SK-N-SH (cell line): ENCODE results near the gene TJP1. TPM values are rescaled to one million over a fixed set of nuclear protein-coding genes. Genes with fewer than 3 reads are reported as not detected.

Experiments
- CTCF ChIA-PET: fragments of 300-600, 350-600 bp; formaldehyde crosslinking; extraction: SDS; loops from one replicate; lab custom pipeline; 2021; lab: Yijun Ruan, JAX
- POLR2A ChIA-PET: fragments of 350-600 bp; sonication (Branson Sonifier 250); formaldehyde crosslinking; extraction: SDS; loops from one replicate; lab custom pipeline; 2020; ENCODE audit warnings: antibody characterized with exemption, inconsistent platforms; lab: Yijun Ruan, JAX
- DNase-seq: peaks from one replicate; pipeline ENCODE4 v3.0.0; 2012
- H2AFZ ChIP-seq: fragments of 200-600 bp; sonication (generic); 2 replicates; pipeline ENCODE4 v1.8.1; 2016; ENCODE audit warnings: antibody characterized with exemption, mild to moderate bottlenecking, low read depth
- H3F3A ChIP-seq: fragments of 200-600 bp; sonication (generic); replicated peaks from 2 replicates; pipeline ENCODE3; 2016; ENCODE audit warnings: antibody characterized with exemption, mild to moderate bottlenecking; ENCODE audit not compliant: insufficient read depth
- H3K27ac ChIP-seq, 2 experiments: fragments of 200-500 bp in 1 of 2; fragments of 200-600 bp in 1 of 2; sonication (Bioruptor generic) in 1 of 2; sonication (generic), shearing (Covaris generic) in 1 of 2; 2 replicates each; pipeline versions ENCODE4 v1.5.1 to v1.6.1; 2014 to 2016; ENCODE audit warnings: low read depth in 2 of 2, inconsistent platforms in 1 of 2, low read length in 1 of 2, mild to moderate bottlenecking in 1 of 2, mixed read lengths in 1 of 2
- H3K27me3 ChIP-seq: fragments of 200-600 bp; sonication (generic), shearing (Covaris generic); 2 replicates; pipeline ENCODE4 v1.6.1; 2016; ENCODE audit warnings: mixed run types; ENCODE audit not compliant: insufficient read depth
- H3K36me3 ChIP-seq, 2 experiments: fragments of 200-500 bp in 1 of 2; fragments of 200-600 bp in 1 of 2; sonication (Bioruptor generic) in 1 of 2; sonication (generic) in 1 of 2; replicated peaks in 1 of 2; 2 replicates each; pipeline versions ENCODE3 to v1.5.1; 2014 to 2016; ENCODE audit warnings: low read length in 1 of 2, mild to moderate bottlenecking in 1 of 2; ENCODE audit not compliant: insufficient read depth in 2 of 2, control insufficient read depth in 1 of 2
- H3K4me1 ChIP-seq, 2 experiments: fragments of 200-500 bp in 1 of 2; fragments of 200-600 bp in 1 of 2; sonication (Bioruptor generic) in 1 of 2; sonication (generic), shearing (Covaris generic) in 1 of 2; 2 replicates each; pipeline versions ENCODE4 v1.5.1 to v1.6.1; 2014 to 2016; ENCODE audit warnings: low read depth in 1 of 2, low read length in 1 of 2, mixed run types in 1 of 2; ENCODE audit not compliant: insufficient read depth in 2 of 2, control insufficient read depth in 1 of 2
- H3K4me2 ChIP-seq: fragments of 200-600 bp; sonication (generic), shearing (Covaris generic); 2 replicates; pipeline ENCODE4 v1.6.1; 2017; ENCODE audit warnings: mixed run types
- H3K4me3 ChIP-seq, 2 experiments: fragments of 200-500 bp in 1 of 2; fragments of 200-600 bp in 1 of 2; sonication (Bioruptor generic) in 1 of 2; sonication (generic), shearing (Covaris generic) in 1 of 2; 2 replicates each; pipeline versions ENCODE4 v1.5.1 to v1.8.1; 2014 to 2016; ENCODE audit warnings: low read depth in 2 of 2, inconsistent platforms in 1 of 2, low read length in 1 of 2, mild to moderate bottlenecking in 1 of 2, mixed read lengths in 1 of 2, moderate library complexity in 1 of 2
- H3K79me2 ChIP-seq: fragments of 200-600 bp; sonication (generic); 2 replicates; pipeline ENCODE4 v1.8.1; 2017; ENCODE audit warnings: mild to moderate bottlenecking; ENCODE audit not compliant: insufficient read depth
- H3K9ac ChIP-seq: fragments of 200-600 bp; sonication (generic); 2 replicates; pipeline ENCODE4 v1.6.1; 2017; ENCODE audit warnings: mixed run types
- H3K9me2 ChIP-seq: fragments of 200-600 bp; sonication (generic); 2 replicates; pipeline ENCODE4 v1.6.1; 2017; ENCODE audit warnings: mixed run types
- H3K9me3 ChIP-seq: fragments of 200-600 bp; sonication (generic); 2 replicates; pipeline ENCODE4 v1.6.1; 2017; ENCODE audit warnings: mixed run types, mild to moderate bottlenecking, moderate library complexity
- H4K20me1 ChIP-seq: fragments of 200-600 bp; sonication (generic); 2 replicates; pipeline ENCODE4 v1.6.1; 2017; ENCODE audit warnings: mild to moderate bottlenecking, mixed run types; ENCODE audit not compliant: insufficient read depth
- FOSL2 ChIP-seq: IDR thresholded peaks from 2 replicates; pipeline ENCODE4 v1.4.0; 2012; ENCODE audit warnings: low read depth, mild to moderate bottlenecking, moderate library complexity, borderline replicate concordance
- FOXM1 ChIP-seq: IDR thresholded peaks from 2 replicates; pipeline ENCODE4 v1.4.0; 2012; ENCODE audit warnings: low read depth, mild to moderate bottlenecking
- GABPA ChIP-seq: IDR thresholded peaks from 2 replicates; pipeline ENCODE4 v1.4.0; 2012; ENCODE audit warnings: low read depth, mild to moderate bottlenecking
- GATA2 ChIP-seq: sonication (generic); formaldehyde crosslinking; IDR thresholded peaks from 2 replicates; pipeline ENCODE4 v1.5.0; 2020; ENCODE audit warnings: mild to moderate bottlenecking, missing genetic modification reagents
- JUND ChIP-seq: IDR thresholded peaks from 2 replicates; pipeline ENCODE4 v1.4.0; 2012
- MAX ChIP-seq: IDR thresholded peaks from 2 replicates; pipeline ENCODE4 v1.4.0; 2012; ENCODE audit warnings: low read depth
- MXI1 ChIP-seq: IDR thresholded peaks from 2 replicates; pipeline ENCODE4 v1.6.1; 2012; ENCODE audit warnings: mild to moderate bottlenecking, low read depth, low read length, improper control_type of control experiment
- NFIC ChIP-seq: IDR thresholded peaks from 2 replicates; pipeline ENCODE4 v1.4.0; 2012; ENCODE audit warnings: borderline replicate concordance
- PBX3 ChIP-seq: IDR thresholded peaks from 2 replicates; pipeline ENCODE4; 2012
- POLR2AphosphoS5 ChIP-seq: IDR thresholded peaks from 2 replicates; pipeline ENCODE4 v1.6.1; 2012; ENCODE audit warnings: low read depth, low read length
- RCOR1 ChIP-seq: fragments of 150-350 bp; IDR thresholded peaks from 2 replicates; pipeline ENCODE4 v1.6.1; 2017; ENCODE audit warnings: antibody characterized with exemption, low read length
- REST ChIP-seq: IDR thresholded peaks from 2 replicates; pipeline ENCODE4 v1.6.1; 2012; ENCODE audit warnings: mild to moderate bottlenecking, low read depth, low read length, moderate library complexity
- RXRA ChIP-seq: IDR thresholded peaks from 2 replicates; pipeline ENCODE4 v1.4.0; 2012; ENCODE audit warnings: low read depth, mild to moderate bottlenecking, borderline replicate concordance
- SIN3A ChIP-seq: IDR thresholded peaks from 2 replicates; pipeline ENCODE4 v1.6.1; 2012; ENCODE audit warnings: low read depth, mild to moderate bottlenecking, low read length, moderate library complexity, borderline replicate concordance
- SMC3 ChIP-seq: IDR thresholded peaks from 2 replicates; pipeline ENCODE4 v1.6.1; 2012; ENCODE audit warnings: low read depth, low read length, improper control_type of control experiment
- TCF12 ChIP-seq: IDR thresholded peaks from 2 replicates; pipeline ENCODE4 v1.4.0; 2012
- TEAD4 ChIP-seq: IDR thresholded peaks from 2 replicates; pipeline ENCODE4 v1.4.0; 2012; ENCODE audit warnings: mild to moderate bottlenecking, borderline replicate concordance; ENCODE audit not compliant: insufficient read depth
- USF2 ChIP-seq: fragments of 150-350 bp; IDR thresholded peaks from 2 replicates; pipeline ENCODE4 v1.6.1; 2017; ENCODE audit warnings: antibody characterized with exemption, low read length, low read depth, borderline replicate concordance
- YY1 ChIP-seq: IDR thresholded peaks from 2 replicates; pipeline ENCODE4 v1.4.0; 2012; ENCODE audit warnings: low read depth, mild to moderate bottlenecking
- ZBTB33 ChIP-seq: IDR thresholded peaks from 2 replicates; pipeline ENCODE4 v1.4.0; 2012; ENCODE audit warnings: low read depth, borderline replicate concordance
- WGBS: methylation state at CpG from one replicate; pipeline ENCODE4 v1.1.6; 2017; ENCODE audit warnings: low lambda C conversion rate; 5-methylcytosine and 5-hydroxymethylcytosine counted together
- polyA plus RNA-seq, 3 experiments: library from polyadenylated mRNA; depleted of rRNA; stranded (reverse); fragments of >200 nt; gene quantifications; 2 replicates each; pipeline ENCODE4 v1.2.3, GENCODE V29; 2012

TJP1 gene
- polyA plus RNA-seq, 1 of the 3 experiments (the other 2 are of a cell fraction): 17.5 TPM

GRCh38 chr15:29652595-29652994 lies 169.7 kb downstream of the TJP1 start:
- H3K4me1 ChIP-seq: no peaks in the 10 kb centered on the region
- no peaks in the 10 kb centered on the region for H3K9me3 ChIP-seq
- no peaks in the 10 kb centered on the region for H3K36me3 ChIP-seq
- no peak overlapping the region for H3K4me2 ChIP-seq
- H4K20me1 ChIP-seq: no peaks in the 10 kb centered on the region
- H3K27ac ChIP-seq: no peak overlapping the region
- no peaks in the 10 kb centered on the region for H3K27me3 ChIP-seq
- no peaks in the 10 kb centered on the region for H3F3A ChIP-seq
- H2AFZ ChIP-seq: no peak overlapping the region
- no peak overlapping the region for H3K9ac ChIP-seq
- no peak overlapping the region for H3K4me3 ChIP-seq
- H3K79me2 ChIP-seq: no peaks in the 10 kb centered on the region
- ChIA-PET CTCF (interaction anchor here (1.2 to 1.6 kb wide), 2 partner anchors 14 to 273 kb away, joined by 3 to 4 read pairs; no protein-coding TSS in a partner anchor), POLR2A (no interaction called here)
- H3K9me2 ChIP-seq: no peaks in the 10 kb centered on the region
- no peak for TF ChIP-seq NFIC
- no peak for TF ChIP-seq MAX
- TF ChIP-seq FOXM1: no peak
- no peak for TF ChIP-seq SIN3A
- no peak for TF ChIP-seq FOSL2
- no peak for TF ChIP-seq MXI1
- TF ChIP-seq PBX3: no peak
- no peak for TF ChIP-seq USF2
- DNase-seq: no peak
- WGBS: 54% methylated on average over 6 of the region's 7 CpGs

GRCh38 chr15:29651476-29652233 lies 170.6 kb downstream of the TJP1 start:
- H2AFZ ChIP-seq: no peak overlapping the region
- no peak overlapping the region for H3K4me3 ChIP-seq
- CTCF ChIA-PET: interaction anchor here (1.6 kb wide), 1 partner anchor 274 kb away, joined by 4 read pairs; no protein-coding TSS in a partner anchor
- H3K27ac ChIP-seq: no peak overlapping the region
- no peak for DNase-seq
- no peaks in the 10 kb centered on the region for H3F3A ChIP-seq
- TF ChIP-seq TCF12 (no peak), REST (no peak), MXI1 (no peak), JUND (no peak), RCOR1 (no peak), FOXM1 (no peak), POLR2AphosphoS5 (no peak), TEAD4 (no peak), SMC3 (no peak), GABPA (no peak), RXRA (no peak), FOSL2 (no peak), SIN3A (no peak), YY1 (no peak), ZBTB33 (no peak), GATA2 (CRISPR knock-in tag) (no peak)
- no peaks in the 10 kb centered on the region for H3K9me3 ChIP-seq
- H3K4me2 ChIP-seq: no peak overlapping the region
- H3K79me2 ChIP-seq: no peaks in the 10 kb centered on the region
- no peaks in the 10 kb centered on the region for H3K9me2 ChIP-seq
- no peaks in the 10 kb centered on the region for H3K36me3 ChIP-seq
- H3K27me3 ChIP-seq: no peaks in the 10 kb centered on the region
- H3K4me1 ChIP-seq: no peaks in the 10 kb centered on the region
- no peaks in the 10 kb centered on the region for H4K20me1 ChIP-seq
- POLR2A ChIA-PET: no interaction called here
- no peak overlapping the region for H3K9ac ChIP-seq
- WGBS: 35% methylated on average over 4 of the region's 11 CpGs
